HepG2 (cell line): ENCODE data around the gene ACP7. TPM values are rescaled to one million over a fixed set of nuclear protein-coding genes. Genes with fewer than 3 reads are reported as not detected.
A peak's percentile ranks its signal among the peaks of the same experiment; 100 is the strongest.

ENCODE experiments used
- GLI4 ChIP-seq: sonication (generic); formaldehyde crosslinking; IDR thresholded peaks from 2 replicates; pipeline ENCODE4 v1.5.1; 2020; ENCODE audit warnings: missing genetic modification reagents, mild to moderate bottlenecking, moderate library complexity, borderline replicate concordance
- HNRNPH1 ChIP-seq: fragments of 200-400 bp; formaldehyde crosslinking; optimal IDR thresholded peaks from 2 replicates; pipeline ENCODE3; 2017; ENCODE audit warnings: mild to moderate bottlenecking, low read depth, low read length
- MTA3 ChIP-seq: sonication (generic); formaldehyde crosslinking; IDR thresholded peaks from 2 replicates; pipeline ENCODE4 v1.4.0; 2020; ENCODE audit warnings: missing genetic modification reagents
- MYNN ChIP-seq: sonication (generic); formaldehyde crosslinking; IDR thresholded peaks from 2 replicates; pipeline ENCODE4 v1.4.0; 2020; ENCODE audit warnings: mild to moderate bottlenecking, low read depth, missing genetic modification reagents
- NFE2L1 ChIP-seq: sonication (generic); formaldehyde crosslinking; IDR thresholded peaks from 2 replicates; pipeline ENCODE4 v1.4.0; 2020; ENCODE audit warnings: missing genetic modification reagents, mild to moderate bottlenecking, borderline replicate concordance
- NFRKB ChIP-seq: fragments of 450-650 bp; IDR thresholded peaks from 2 replicates; pipeline ENCODE4 v1.6.1; 2017
- NFYC ChIP-seq: IDR thresholded peaks from 2 replicates; pipeline ENCODE4 v1.6.1; 2016; ENCODE audit warnings: missing genetic modification reagents, missing compliant biosample characterization
- NR2F6 ChIP-seq, 2 experiments: IDR thresholded peaks; 2 replicates each; pipeline ENCODE4 v1.6.1; 2016; ENCODE audit warnings: antibody characterized with exemption in 1 of 2, mild to moderate bottlenecking in 1 of 2
- ONECUT2 ChIP-seq: sonication (generic); formaldehyde crosslinking; IDR thresholded peaks from 2 replicates; pipeline ENCODE4 v1.4.0; 2020; ENCODE audit warnings: missing genetic modification reagents
- RAD21 ChIP-seq: fragments of 450-650 bp; formaldehyde crosslinking; IDR thresholded peaks from 2 replicates; pipeline ENCODE4 v1.5.0; 2020; ENCODE audit warnings: mild to moderate bottlenecking
- SALL1 ChIP-seq: sonication (generic); formaldehyde crosslinking; IDR thresholded peaks from 2 replicates; pipeline ENCODE4 v1.8.0; 2022; ENCODE audit warnings: mild to moderate bottlenecking, missing genetic modification reagents
- ZBTB3 ChIP-seq: sonication (generic); formaldehyde crosslinking; IDR thresholded peaks from 2 replicates; pipeline ENCODE4 v1.4.0; 2020; ENCODE audit warnings: low read depth, mild to moderate bottlenecking, moderate library complexity, missing genetic modification reagents, borderline replicate concordance
- ZNF143 ChIP-seq: sonication (generic); formaldehyde crosslinking; IDR thresholded peaks from 2 replicates; pipeline ENCODE4 v1.4.0; 2020; ENCODE audit warnings: missing genetic modification reagents
- ZNF331 ChIP-seq: sonication (generic); formaldehyde crosslinking; IDR thresholded peaks from 2 replicates; pipeline ENCODE4 v1.4.0; 2020; ENCODE audit warnings: missing genetic modification reagents
- ZNF713 ChIP-seq: sonication (generic); formaldehyde crosslinking; IDR thresholded peaks from 2 replicates; pipeline ENCODE4 v1.4.0; 2020; ENCODE audit warnings: mild to moderate bottlenecking, missing genetic modification reagents
- ZSCAN12 ChIP-seq: sonication (generic); formaldehyde crosslinking; IDR thresholded peaks from 2 replicates; pipeline ENCODE4 v1.9.0; 2021; ENCODE audit warnings: mild to moderate bottlenecking, missing genetic modification reagents
- ZZZ3 ChIP-seq: sonication (generic); formaldehyde crosslinking; IDR thresholded peaks from 2 replicates; pipeline ENCODE4 v1.4.0; 2020; ENCODE audit warnings: missing genetic modification reagents, mild to moderate bottlenecking, borderline replicate concordance
- polyA plus RNA-seq, 8 experiments: library from polyadenylated mRNA; depleted of rRNA in 3 of 8; stranded (reverse) in 7 of 8; unstranded in 1 of 8; fragments of >200 nt; fragmentation: Illumina TruSeq in 4 of 8; extraction: Trizol in 4 of 8; gene quantifications; 2 replicates each; pipeline versions ENCODE4 v1.2.1 to v1.2.3, GENCODE V29; 2011 to 2016; ENCODE audit warnings: low read depth in 4 of 8, missing spikeins in 1 of 8, mixed read lengths in 1 of 8; ENCODE audit not compliant: insufficient read depth in 1 of 8
- total RNA-seq, 5 experiments: library from RNA; depleted of rRNA; stranded (reverse); fragments of >200 nt; fragmentation: Illumina TruSeq; extraction: Trizol; gene quantifications; 2 replicates each; pipeline ENCODE4 v1.2.3, GENCODE V29; 2016; ENCODE audit warnings: low read depth in 1 of 5
- TF ChIP-seq, protein P1 (sequence below): sonication (generic); formaldehyde crosslinking; IDR thresholded peaks from 2 replicates; pipeline ENCODE4 v1.4.0; 2020; ENCODE audit warnings: missing genetic modification reagents
- TF ChIP-seq, protein P2 (sequence below): sonication (generic); formaldehyde crosslinking; IDR thresholded peaks from 2 replicates; pipeline ENCODE4 v1.4.0; 2020; ENCODE audit warnings: missing genetic modification reagents
- TF ChIP-seq, protein P3 (sequence below), 2 experiments: IDR thresholded peaks; 2 replicates each; pipeline ENCODE4 v1.6.1; 2011 to 2012; ENCODE audit warnings: low read length in 2 of 2, borderline replicate concordance in 1 of 2, low read depth in 1 of 2, mild to moderate bottlenecking in 1 of 2, moderate library complexity in 1 of 2
- TF ChIP-seq, protein P4 (sequence below): sonication (generic); formaldehyde crosslinking; IDR thresholded peaks from 2 replicates; pipeline ENCODE4 v1.8.0; 2022; ENCODE audit warnings: missing genetic modification reagents, low read depth, mild to moderate bottlenecking, borderline replicate concordance
- TF ChIP-seq, protein P5 (sequence below): sonication (generic); formaldehyde crosslinking; IDR thresholded peaks from 2 replicates; pipeline ENCODE4 v1.4.0; 2020; ENCODE audit warnings: mild to moderate bottlenecking, missing genetic modification reagents

The ACP7 gene
- total and polyA plus RNA-seq, 2 of the 13 experiments (the other 11 are each of a cell fraction or from before 2014, with no cell fraction given), result not detected

DNA sequence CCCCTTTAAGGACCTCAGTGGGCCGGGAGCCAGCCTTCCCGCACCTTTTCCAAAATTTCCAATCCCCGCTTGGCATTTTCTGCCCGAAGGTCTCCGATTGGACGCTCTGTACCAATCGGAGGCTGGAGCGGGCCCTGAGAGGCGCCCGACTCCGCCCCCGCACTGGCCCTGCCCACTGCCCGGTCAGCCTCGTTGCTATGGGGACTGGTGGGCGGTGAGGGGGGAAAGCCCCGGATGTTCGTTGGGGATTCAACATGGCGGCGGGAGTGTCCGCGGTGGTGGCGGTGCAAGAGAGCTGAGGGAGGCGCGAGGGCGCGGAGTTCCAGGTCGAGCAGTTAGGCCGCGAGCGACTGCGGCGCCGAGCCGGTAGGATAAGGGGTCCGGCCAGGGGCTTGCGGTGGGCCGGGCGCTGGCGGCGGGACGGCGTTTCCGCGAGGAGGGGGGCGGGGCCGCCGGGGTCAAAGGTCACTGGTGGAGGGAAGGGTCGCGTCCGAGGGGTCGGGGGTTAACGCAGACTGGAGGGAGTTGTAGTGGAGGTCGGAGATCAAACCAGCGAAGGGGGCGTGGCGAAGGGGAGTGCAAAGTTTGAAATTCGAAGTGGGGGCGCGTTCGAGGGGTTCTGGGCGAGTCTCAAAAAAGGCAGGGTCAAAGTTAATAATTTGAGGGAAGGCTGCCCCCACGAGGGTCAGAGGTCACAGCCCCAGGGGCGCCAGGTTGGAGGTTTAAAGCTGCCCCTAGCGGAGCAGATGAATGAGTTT lies 41.6 kb downstream of the ACP7 start, which contains the start of gene PAK4 (continued):
- TF ChIP-seq ZNF331 (CRISPR knock-in tag) (peak; percentile 61; the same call in 1 of the 2 replicates), RAD21 (CRISPR knock-in tag) (no peak), HNRNPH1 (no peak), NFYC (peak; percentile 90), NFRKB (no peak), MTA3 (CRISPR knock-in tag) (no peak), GLI4 (CRISPR knock-in tag) (peak; percentile 87; the same call in 1 of the 2 replicates), ZZZ3 (CRISPR knock-in tag) (no peak), ONECUT2 (no peak), NFE2L1 (CRISPR knock-in tag) (no peak), ZNF143 (no peak; the same call in 1 of the 2 replicates), ZNF713 (CRISPR knock-in tag) (no peak), ZBTB3 (CRISPR knock-in tag) (no peak), NR2F6 (IDR thresholded peaks at IDR 0.05) (peak; percentile 95), NR2F6 (CRISPR knock-in tag; IDR thresholded peaks at IDR 0.05) (peak; percentile 90), ZSCAN12 (CRISPR knock-in tag) (no peak), MYNN (CRISPR knock-in tag) (no peak), SALL1 (CRISPR knock-in tag) (peak; percentile 93)
- TF ChIP-seq, protein P1, sequence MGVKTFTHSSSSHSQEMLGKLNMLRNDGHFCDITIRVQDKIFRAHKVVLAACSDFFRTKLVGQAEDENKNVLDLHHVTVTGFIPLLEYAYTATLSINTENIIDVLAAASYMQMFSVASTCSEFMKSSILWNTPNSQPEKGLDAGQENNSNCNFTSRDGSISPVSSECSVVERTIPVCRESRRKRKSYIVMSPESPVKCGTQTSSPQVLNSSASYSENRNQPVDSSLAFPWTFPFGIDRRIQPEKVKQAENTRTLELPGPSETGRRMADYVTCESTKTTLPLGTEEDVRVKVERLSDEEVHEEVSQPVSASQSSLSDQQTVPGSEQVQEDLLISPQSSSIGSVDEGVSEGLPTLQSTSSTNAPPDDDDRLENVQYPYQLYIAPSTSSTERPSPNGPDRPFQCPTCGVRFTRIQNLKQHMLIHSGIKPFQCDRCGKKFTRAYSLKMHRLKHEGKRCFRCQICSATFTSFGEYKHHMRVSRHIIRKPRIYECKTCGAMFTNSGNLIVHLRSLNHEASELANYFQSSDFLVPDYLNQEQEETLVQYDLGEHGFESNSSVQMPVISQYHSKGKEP, result no peak
- TF ChIP-seq, protein P2, sequence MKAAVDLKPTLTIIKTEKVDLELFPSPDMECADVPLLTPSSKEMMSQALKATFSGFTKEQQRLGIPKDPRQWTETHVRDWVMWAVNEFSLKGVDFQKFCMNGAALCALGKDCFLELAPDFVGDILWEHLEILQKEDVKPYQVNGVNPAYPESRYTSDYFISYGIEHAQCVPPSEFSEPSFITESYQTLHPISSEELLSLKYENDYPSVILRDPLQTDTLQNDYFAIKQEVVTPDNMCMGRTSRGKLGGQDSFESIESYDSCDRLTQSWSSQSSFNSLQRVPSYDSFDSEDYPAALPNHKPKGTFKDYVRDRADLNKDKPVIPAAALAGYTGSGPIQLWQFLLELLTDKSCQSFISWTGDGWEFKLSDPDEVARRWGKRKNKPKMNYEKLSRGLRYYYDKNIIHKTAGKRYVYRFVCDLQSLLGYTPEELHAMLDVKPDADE (CRISPR knock-in tag), result no peak
- TF ChIP-seq, protein P3, sequence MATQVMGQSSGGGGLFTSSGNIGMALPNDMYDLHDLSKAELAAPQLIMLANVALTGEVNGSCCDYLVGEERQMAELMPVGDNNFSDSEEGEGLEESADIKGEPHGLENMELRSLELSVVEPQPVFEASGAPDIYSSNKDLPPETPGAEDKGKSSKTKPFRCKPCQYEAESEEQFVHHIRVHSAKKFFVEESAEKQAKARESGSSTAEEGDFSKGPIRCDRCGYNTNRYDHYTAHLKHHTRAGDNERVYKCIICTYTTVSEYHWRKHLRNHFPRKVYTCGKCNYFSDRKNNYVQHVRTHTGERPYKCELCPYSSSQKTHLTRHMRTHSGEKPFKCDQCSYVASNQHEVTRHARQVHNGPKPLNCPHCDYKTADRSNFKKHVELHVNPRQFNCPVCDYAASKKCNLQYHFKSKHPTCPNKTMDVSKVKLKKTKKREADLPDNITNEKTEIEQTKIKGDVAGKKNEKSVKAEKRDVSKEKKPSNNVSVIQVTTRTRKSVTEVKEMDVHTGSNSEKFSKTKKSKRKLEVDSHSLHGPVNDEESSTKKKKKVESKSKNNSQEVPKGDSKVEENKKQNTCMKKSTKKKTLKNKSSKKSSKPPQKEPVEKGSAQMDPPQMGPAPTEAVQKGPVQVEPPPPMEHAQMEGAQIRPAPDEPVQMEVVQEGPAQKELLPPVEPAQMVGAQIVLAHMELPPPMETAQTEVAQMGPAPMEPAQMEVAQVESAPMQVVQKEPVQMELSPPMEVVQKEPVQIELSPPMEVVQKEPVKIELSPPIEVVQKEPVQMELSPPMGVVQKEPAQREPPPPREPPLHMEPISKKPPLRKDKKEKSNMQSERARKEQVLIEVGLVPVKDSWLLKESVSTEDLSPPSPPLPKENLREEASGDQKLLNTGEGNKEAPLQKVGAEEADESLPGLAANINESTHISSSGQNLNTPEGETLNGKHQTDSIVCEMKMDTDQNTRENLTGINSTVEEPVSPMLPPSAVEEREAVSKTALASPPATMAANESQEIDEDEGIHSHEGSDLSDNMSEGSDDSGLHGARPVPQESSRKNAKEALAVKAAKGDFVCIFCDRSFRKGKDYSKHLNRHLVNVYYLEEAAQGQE (IDR thresholded peaks at IDR 0.05; ENCODE audit: borderline replicate concordance in 1 of 2, low read depth in 1 of 2, low read length in 2 of 2), result no peak; a peak in 1 of 4 replicates
- TF ChIP-seq, protein P4, sequence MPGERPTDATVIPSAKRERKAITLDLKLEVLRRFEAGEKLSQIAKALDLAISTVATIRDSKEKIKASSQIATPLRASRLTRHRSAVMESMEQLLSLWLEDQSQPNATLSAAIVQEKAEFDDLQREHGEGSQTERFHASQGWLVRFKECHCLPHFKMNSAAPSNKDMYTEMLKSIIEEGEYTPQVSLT, result no peak
- TF ChIP-seq, protein P5, sequence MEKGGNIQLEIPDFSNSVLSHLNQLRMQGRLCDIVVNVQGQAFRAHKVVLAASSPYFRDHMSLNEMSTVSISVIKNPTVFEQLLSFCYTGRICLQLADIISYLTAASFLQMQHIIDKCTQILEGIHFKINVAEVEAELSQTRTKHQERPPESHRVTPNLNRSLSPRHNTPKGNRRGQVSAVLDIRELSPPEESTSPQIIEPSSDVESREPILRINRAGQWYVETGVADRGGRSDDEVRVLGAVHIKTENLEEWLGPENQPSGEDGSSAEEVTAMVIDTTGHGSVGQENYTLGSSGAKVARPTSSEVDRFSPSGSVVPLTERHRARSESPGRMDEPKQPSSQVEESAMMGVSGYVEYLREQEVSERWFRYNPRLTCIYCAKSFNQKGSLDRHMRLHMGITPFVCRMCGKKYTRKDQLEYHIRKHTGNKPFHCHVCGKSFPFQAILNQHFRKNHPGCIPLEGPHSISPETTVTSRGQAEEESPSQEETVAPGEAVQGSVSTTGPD, result no peak
